HepG2 (cell line): ENCODE results near the gene TRPV2. TPM values are rescaled to one million over a fixed set of nuclear protein-coding genes. Genes with fewer than 3 reads are reported as not detected.

ENCODE experiments used
- ATAC-seq: fragments of 200-7000 bp; cut with Tn5 transposase; 3 replicates; pipeline ENCODE4 v1.9.1; 2020; ENCODE audit warnings: mild to moderate bottlenecking, moderate library complexity
- BruUV-seq: library from RNA; stranded (reverse); fragments of 400-500 nt; replicated peaks from 2 replicates; lab custom pipeline; 2021; lab: Mats Ljungman, UMichigan
- CTCF ChIA-PET: fragments of 300-600 bp; formaldehyde crosslinking; extraction: SDS; loops from one replicate; lab custom pipeline; 2021; ENCODE audit warnings: low total read pairs, inconsistent platforms, low intra/inter-chr PET ratio; lab: Yijun Ruan, JAX
- POLR2A ChIA-PET: fragments of 350-600 bp; sonication (Branson Sonifier 250); formaldehyde crosslinking; loops from one replicate; lab custom pipeline; 2020; ENCODE audit warnings: antibody characterized with exemption, inconsistent platforms; lab: Yijun Ruan, JAX
- DNase-seq: peaks from one replicate; pipeline ENCODE4 v3.0.0-alpha.2; 2015; ENCODE audit warnings: low spot score
- FAIRE-seq: peaks from 3 replicates; lab custom pipeline; 2011; peaks lifted over from hg19 to GRCh38; lab: Jason Lieb, UNC
- H2AFZ ChIP-seq: one replicate; pipeline ENCODE4 v1.6.1; 2011; ENCODE audit warnings: low read length, inconsistent platforms
- H3K27ac ChIP-seq: fragments of 300-600 bp; 3 replicates; pipeline ENCODE4 v1.8.0; 2011; ENCODE audit warnings: mixed run types, mild to moderate bottlenecking, mixed read lengths, low read length, inconsistent platforms; ENCODE audit not compliant: insufficient read depth; ENCODE audit errors: extremely low read length
- H3K27me3 ChIP-seq, 2 experiments: fragments of 200-600 bp in 1 of 2; 2 replicates in 1 of 2; 3 replicates in 1 of 2; pipeline versions ENCODE4 v1.6.0 to v1.8.0; 2011; ENCODE audit warnings: low read length in 2 of 2, mild to moderate bottlenecking in 2 of 2, moderate library complexity in 2 of 2, inconsistent platforms in 1 of 2; ENCODE audit not compliant: insufficient read depth in 2 of 2, control insufficient read depth in 1 of 2
- H3K36me3 ChIP-seq, 2 experiments: fragments of 200-600 bp in 1 of 2; replicated peaks in 1 of 2; 2 replicates in 1 of 2; 3 replicates in 1 of 2; pipeline versions ENCODE4 v1.5.1 to v1.8.0; 2011; ENCODE audit warnings: low read length in 2 of 2, inconsistent platforms in 1 of 2; ENCODE audit not compliant: insufficient read depth in 2 of 2, control insufficient read depth in 1 of 2
- H3K4me1 ChIP-seq: 2 replicates; pipeline ENCODE4 v1.5.1; 2012; ENCODE audit warnings: low read length, inconsistent platforms; ENCODE audit not compliant: insufficient read depth
- H3K4me2 ChIP-seq: 2 replicates; pipeline ENCODE4 v1.6.0; 2011; ENCODE audit warnings: low read depth, low read length, inconsistent platforms
- H3K4me3 ChIP-seq, 3 experiments: fragments of 200-600 bp in 1 of 3; sonication (generic), shearing (Covaris generic) in 1 of 3; replicated peaks in 1 of 3; 2 replicates each; pipeline ENCODE4 v1.5.1; 2011 to 2016; ENCODE audit warnings: low read length in 3 of 3, inconsistent platforms in 2 of 3, low read depth in 2 of 3, mild to moderate bottlenecking in 2 of 3, control low read depth in 1 of 3, mixed read lengths in 1 of 3; ENCODE audit not compliant: insufficient read depth in 1 of 3
- H3K79me2 ChIP-seq: one replicate; pipeline ENCODE4 v1.6.1; 2011; ENCODE audit warnings: low read length, inconsistent platforms; ENCODE audit not compliant: insufficient read depth
- H3K9ac ChIP-seq: 2 replicates; pipeline ENCODE4 v1.6.0; 2011; ENCODE audit warnings: mild to moderate bottlenecking, low read depth, low read length, inconsistent platforms; ENCODE audit not compliant: insufficient read depth
- H3K9me3 ChIP-seq: 2 replicates; pipeline ENCODE4 v1.5.1; 2012; ENCODE audit warnings: mild to moderate bottlenecking, low read length
- H4K20me1 ChIP-seq: 2 replicates; pipeline ENCODE4 v1.6.0; 2011; ENCODE audit warnings: inconsistent platforms, mild to moderate bottlenecking, low read length, moderate library complexity; ENCODE audit not compliant: insufficient read depth
- ARNT2 ChIP-seq: sonication (generic); formaldehyde crosslinking; IDR thresholded peaks from 2 replicates; pipeline ENCODE4 v1.8.0; 2022; ENCODE audit warnings: mild to moderate bottlenecking, low read depth, missing genetic modification reagents, moderate library complexity
- GABPA ChIP-seq, 2 experiments: IDR thresholded peaks; 2 replicates each; pipeline ENCODE4 v1.6.1; 2011 to 2016; ENCODE audit warnings: low read depth in 2 of 2, low read length in 1 of 2, missing biosample characterization in 1 of 2, missing genetic modification characterization in 1 of 2
- HMG20B ChIP-seq: conservative IDR thresholded peaks from 2 replicates; pipeline ENCODE4 v1.6.1; 2016; ENCODE audit warnings: missing genetic modification reagents, missing compliant biosample characterization
- HOXA9 ChIP-seq: sonication (generic); formaldehyde crosslinking; IDR thresholded peaks from 2 replicates; pipeline ENCODE4 v1.8.1; 2022; ENCODE audit warnings: missing genetic modification reagents, mild to moderate bottlenecking, moderate library complexity, borderline replicate concordance
- JUNB ChIP-seq: sonication (generic); formaldehyde crosslinking; IDR thresholded peaks from 2 replicates; pipeline ENCODE4 v1.8.0; 2022; ENCODE audit warnings: missing genetic modification reagents, mild to moderate bottlenecking, borderline replicate concordance
- KDM5A ChIP-seq: fragments of 200-600 bp; sonication (generic); IDR thresholded peaks from 2 replicates; pipeline ENCODE4 v1.7.0; 2018; ENCODE audit warnings: antibody characterized with exemption, mild to moderate bottlenecking, low read length, borderline replicate concordance
- NFRKB ChIP-seq: fragments of 450-650 bp; IDR thresholded peaks from 2 replicates; pipeline ENCODE4 v1.6.1; 2017
- SALL2 ChIP-seq: sonication (generic); formaldehyde crosslinking; IDR thresholded peaks from 2 replicates; pipeline ENCODE4 v1.8.1; 2023; ENCODE audit warnings: mild to moderate bottlenecking, missing genetic modification reagents, inconsistent platforms
- SNAI1 ChIP-seq: sonication (generic); formaldehyde crosslinking; IDR thresholded peaks from 2 replicates; pipeline ENCODE4 v1.5.0; 2020; ENCODE audit warnings: mild to moderate bottlenecking, missing genetic modification reagents, borderline replicate concordance
- TCF7L2 ChIP-seq: IDR thresholded peaks from 2 replicates; pipeline ENCODE4 v1.6.1; 2011; ENCODE audit warnings: mild to moderate bottlenecking, low read depth, low read length, moderate library complexity
- ZNF816 ChIP-seq: sonication (generic); formaldehyde crosslinking; IDR thresholded peaks from 2 replicates; pipeline ENCODE4 v1.8.0; 2022; ENCODE audit warnings: missing genetic modification reagents, mild to moderate bottlenecking, borderline replicate concordance
- ZNF841 ChIP-seq: sonication (generic); formaldehyde crosslinking; IDR thresholded peaks from 2 replicates; pipeline ENCODE4 v1.8.1; 2023; ENCODE audit warnings: missing genetic modification reagents, borderline replicate concordance
- ZSCAN21 ChIP-seq: sonication (generic); formaldehyde crosslinking; IDR thresholded peaks from 2 replicates; pipeline ENCODE4 v1.8.0; 2022; ENCODE audit warnings: mild to moderate bottlenecking, missing genetic modification reagents, moderate library complexity, borderline replicate concordance
- WGBS: methylation state at CpG from one replicate; pipeline ENCODE4 v1.1.6; 2017; ENCODE audit warnings: low lambda C conversion rate; 5-methylcytosine and 5-hydroxymethylcytosine counted together
- in situ Hi-C: cut with HindIII; loops from 2 replicates; pipeline ENCODE4 v1.10.0; 2017; ENCODE audit warnings: low pct_unique_long_range_greater_than_20kb; ENCODE audit not compliant: extremely low pct_ligation_motif_present
- intact Hi-C: fragments of 100-400 bp; cut with micrococcal nuclease; formaldehyde crosslinking; loops from one replicate; pipeline ENCODE4 v1.10.0; 2022; ENCODE audit not compliant: unreplicated experiment
- polyA plus RNA-seq, 8 experiments: library from polyadenylated mRNA; depleted of rRNA in 3 of 8; stranded (reverse) in 7 of 8; unstranded in 1 of 8; fragments of >200 nt; fragmentation: Illumina TruSeq in 4 of 8; extraction: Trizol in 4 of 8; gene quantifications; 2 replicates each; pipeline versions ENCODE4 v1.2.1 to v1.2.3, GENCODE V29; 2011 to 2016; ENCODE audit warnings: low read depth in 4 of 8, missing spikeins in 1 of 8, mixed read lengths in 1 of 8; ENCODE audit not compliant: insufficient read depth in 1 of 8
- total RNA-seq, 5 experiments: library from RNA; depleted of rRNA; stranded (reverse); fragments of >200 nt; fragmentation: Illumina TruSeq; extraction: Trizol; gene quantifications; 2 replicates each; pipeline ENCODE4 v1.2.3, GENCODE V29; 2016; ENCODE audit warnings: low read depth in 1 of 5
- TF ChIP-seq, protein P1 (sequence below): sonication (generic); formaldehyde crosslinking; IDR thresholded peaks from 2 replicates; pipeline ENCODE4 v1.4.0; 2020; ENCODE audit warnings: missing genetic modification reagents
- TF ChIP-seq, protein P2 (sequence below): IDR thresholded peaks from 2 replicates; pipeline ENCODE4 v1.6.1; 2016; ENCODE audit warnings: missing biosample characterization, missing genetic modification reagents, low read depth
- TF ChIP-seq, protein P3 (sequence below): IDR thresholded peaks from 2 replicates; pipeline ENCODE4 v1.6.1; 2016; ENCODE audit warnings: missing genetic modification reagents, missing compliant biosample characterization

Gene TRPV2
- total and polyA plus RNA-seq, 2 of the 13 experiments (the other 11 are each of a cell fraction or from before 2014, with no cell fraction given): 13.6 to 21.3 TPM

DNA sequence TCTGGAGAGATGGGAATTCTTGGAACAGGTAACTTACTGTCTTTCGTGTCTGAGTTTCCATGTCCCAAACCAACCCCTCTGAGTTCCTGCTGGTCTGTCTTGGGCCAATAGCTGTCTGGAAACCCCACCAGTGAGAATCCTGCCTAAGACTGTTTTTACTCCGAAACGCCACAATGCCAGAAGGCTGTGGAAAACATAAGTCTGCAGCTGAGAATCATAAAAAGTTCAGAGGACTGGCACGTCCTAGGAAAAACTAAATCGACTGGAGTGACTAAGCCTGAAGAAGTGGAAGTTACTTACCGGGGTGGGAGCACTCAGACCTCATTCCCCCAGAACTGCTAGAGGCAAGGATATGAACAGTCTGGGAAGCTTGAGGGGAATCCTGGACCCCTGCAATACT lies 63.3 kb downstream of the TRPV2 start:
- Histone ChIP-seq H4K20me1 (no peaks in the 10 kb centered on the region; the same call in 1 of the 2 replicates), H3K36me3 (no peaks in the 10 kb centered on the region), H3K9me3 (no peaks in the 10 kb centered on the region), H3K27ac (no peak overlapping the region), H3K27me3 (peaks cover 6 to 51% of the 10 kb centered on the region in 2 experiments), H2AFZ (no peak overlapping the region), H3K4me3 (no peak overlapping the region), H3K4me2 (no peak overlapping the region), H3K9ac (no peak overlapping the region), H3K79me2 (no peaks in the 10 kb centered on the region), H3K4me1 (peaks cover 16% of the 10 kb centered on the region)
- ChIA-PET POLR2A (no interaction called here), CTCF (no interaction called here)
- FAIRE-seq (no peak), DNase-seq (no peak), ATAC-seq (no peak)
- no TSS peak for BruUV-seq
- 60% methylated on average over 6 of the region's 6 CpGs for WGBS
- intact Hi-C loops: no loop called here
- in situ Hi-C loops: no loop called here
- TF ChIP-seq HOXA9 (no peak), SALL2 (CRISPR knock-in tag) (no peak), HMG20B (CRISPR knock-in tag) (no peak), NFRKB (no peak), ZSCAN21 (CRISPR knock-in tag) (no peak)

DNA sequence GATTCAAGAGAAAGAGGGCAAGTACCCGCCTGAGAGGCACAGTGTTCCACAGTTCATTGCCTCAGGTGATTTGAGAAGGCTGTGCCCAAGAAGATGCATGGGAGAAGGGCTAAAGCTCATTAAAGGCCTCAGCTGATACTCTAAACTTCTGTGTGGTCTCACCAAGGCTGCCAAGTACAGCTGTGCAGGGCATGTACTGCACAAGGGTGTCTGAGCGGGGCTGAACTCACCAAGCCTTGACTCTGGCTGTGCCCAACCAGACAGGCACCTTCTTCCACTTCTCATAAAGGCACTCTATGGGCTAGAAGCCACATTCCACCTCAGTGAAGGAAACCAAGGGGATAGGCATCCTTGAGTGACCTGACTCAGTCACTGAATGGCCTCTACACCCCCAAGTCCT lies 63.9 kb downstream of the TRPV2 start:
- Histone ChIP-seq H4K20me1 (no peaks in the 10 kb centered on the region), H3K4me3 (no peak overlapping the region), H3K27ac (no peak overlapping the region), H3K9me3 (no peaks in the 10 kb centered on the region), H3K79me2 (no peaks in the 10 kb centered on the region), H3K27me3 (peaks cover 6 to 47% of the 10 kb centered on the region in 2 experiments), H3K4me1 (peaks cover 16% of the 10 kb centered on the region), H3K9ac (no peak overlapping the region), H3K36me3 (no peaks in the 10 kb centered on the region), H2AFZ (no peak overlapping the region), H3K4me2 (no peak overlapping the region)
- intact Hi-C loops (no loop called here), in situ Hi-C loops (no loop called here)
- WGBS: 29% methylated on average over 2 of the region's 2 CpGs
- ATAC-seq (no peak), FAIRE-seq (no peak), DNase-seq (no peak)
- no TSS peak for BruUV-seq
- POLR2A ChIA-PET: interaction anchor here (1.3 kb wide), 1 partner anchor 57 kb away, joined by 3 read pairs; no protein-coding TSS in a partner anchor
- CTCF ChIA-PET: no interaction called here
- TF ChIP-seq, protein P1, sequence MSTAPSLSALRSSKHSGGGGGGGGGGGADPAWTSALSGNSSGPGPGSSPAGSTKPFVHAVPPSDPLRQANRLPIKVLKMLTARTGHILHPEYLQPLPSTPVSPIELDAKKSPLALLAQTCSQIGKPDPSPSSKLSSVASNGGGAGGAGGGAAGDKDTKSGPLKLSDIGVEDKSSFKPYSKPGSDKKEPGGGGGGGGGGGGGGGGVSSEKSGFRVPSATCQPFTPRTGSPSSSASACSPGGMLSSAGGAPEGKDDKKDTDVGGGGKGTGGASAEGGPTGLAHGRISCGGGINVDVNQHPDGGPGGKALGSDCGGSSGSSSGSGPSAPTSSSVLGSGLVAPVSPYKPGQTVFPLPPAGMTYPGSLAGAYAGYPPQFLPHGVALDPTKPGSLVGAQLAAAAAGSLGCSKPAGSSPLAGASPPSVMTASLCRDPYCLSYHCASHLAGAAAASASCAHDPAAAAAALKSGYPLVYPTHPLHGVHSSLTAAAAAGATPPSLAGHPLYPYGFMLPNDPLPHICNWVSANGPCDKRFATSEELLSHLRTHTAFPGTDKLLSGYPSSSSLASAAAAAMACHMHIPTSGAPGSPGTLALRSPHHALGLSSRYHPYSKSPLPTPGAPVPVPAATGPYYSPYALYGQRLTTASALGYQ (CRISPR knock-in tag): no peak
- TF ChIP-seq ZNF816 (no peak), TCF7L2 (no peak), ZNF841 (CRISPR knock-in tag) (no peak), ARNT2 (no peak), KDM5A (no peak), SNAI1 (CRISPR knock-in tag) (no peak), JUNB (CRISPR knock-in tag) (no peak), GABPA (IDR thresholded peaks at IDR 0.05; ENCODE audit: low read depth, low read length) (no peak), GABPA (CRISPR knock-in tag; IDR thresholded peaks at IDR 0.05; ENCODE audit: low read depth) (no peak)
- TF ChIP-seq, protein P2, sequence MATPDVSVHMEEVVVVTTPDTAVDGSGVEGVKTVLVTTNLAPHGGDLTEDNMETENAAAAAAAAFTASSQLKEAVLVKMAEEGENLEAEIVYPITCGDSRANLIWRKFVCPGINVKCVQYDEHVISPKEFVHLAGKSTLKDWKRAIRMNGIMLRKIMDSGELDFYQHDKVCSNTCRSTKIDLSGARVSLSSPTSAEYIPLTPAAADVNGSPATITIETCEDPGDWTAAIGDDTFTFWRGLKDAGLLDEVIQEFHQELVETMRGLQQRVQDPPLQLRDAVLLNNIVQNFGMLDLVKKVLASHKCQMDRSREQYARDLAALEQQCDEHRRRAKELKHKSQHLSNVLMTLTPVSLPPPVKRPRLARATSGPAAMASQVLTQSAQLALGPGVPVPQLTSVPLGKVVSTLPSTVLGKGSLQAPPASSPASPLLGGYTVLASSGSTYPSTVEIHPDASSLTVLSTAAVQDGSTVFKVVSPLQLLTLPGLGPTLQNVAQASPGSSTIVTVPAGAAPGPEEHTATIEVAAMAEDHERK (CRISPR knock-in tag): no peak
- TF ChIP-seq, protein P3, sequence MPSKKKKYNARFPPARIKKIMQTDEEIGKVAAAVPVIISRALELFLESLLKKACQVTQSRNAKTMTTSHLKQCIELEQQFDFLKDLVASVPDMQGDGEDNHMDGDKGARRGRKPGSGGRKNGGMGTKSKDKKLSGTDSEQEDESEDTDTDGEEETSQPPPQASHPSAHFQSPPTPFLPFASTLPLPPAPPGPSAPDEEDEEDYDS (CRISPR knock-in tag): no peak
